HG03060 (cell line): ENCODE results near the gene KCNRG.
A peak's percentile ranks its signal among the peaks of the same experiment; 100 is the strongest.
"Not testable (repeated sequence)": the region's sequence is repeated elsewhere in the genome, so short reads cannot be mapped to it uniquely, and the experiment has no call there.

Experiments
- ATAC-seq: cut with Tn5 transposase; IDR thresholded peaks from one replicate; pipeline ENCODE4 v1.9.1; 2021; ENCODE audit warnings: low read depth, moderate number of reproducible peaks; ENCODE audit not compliant: unreplicated experiment

Gene KCNRG

DNA sequence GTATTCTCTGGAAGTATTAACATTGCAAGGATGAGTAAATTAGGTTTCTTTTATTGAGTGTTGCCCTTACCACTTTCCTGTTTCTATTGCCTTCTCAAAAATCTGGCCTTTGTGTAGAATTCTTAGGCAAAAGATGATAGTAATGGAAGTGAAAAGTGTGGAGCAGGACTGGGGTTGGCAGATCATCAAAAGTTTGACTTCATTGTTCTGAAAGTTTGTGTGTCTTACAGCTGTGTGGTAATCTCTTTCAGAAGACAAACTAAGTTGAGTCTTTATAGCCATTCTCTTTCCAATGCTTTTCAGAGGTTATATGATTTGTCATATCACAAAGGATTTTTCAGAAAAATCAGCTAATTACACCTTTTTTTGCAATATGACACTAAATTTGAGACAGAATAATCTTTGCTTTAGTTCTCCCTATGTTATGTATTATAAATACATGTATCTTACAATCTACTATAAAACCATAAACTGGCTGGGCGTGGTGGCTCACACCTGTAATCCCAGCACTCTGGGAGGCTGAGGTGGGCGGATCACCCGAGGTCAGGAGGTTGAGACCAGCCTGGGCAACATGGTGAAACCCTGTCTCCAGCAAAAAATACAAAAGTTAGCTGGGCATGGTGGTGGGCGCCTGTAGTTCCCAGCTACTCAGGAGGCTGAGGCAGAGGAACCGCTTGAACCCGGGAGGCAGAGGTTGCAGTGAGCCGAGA is 8.7 kb upstream of the KCNRG start:
- ATAC-seq, result no peak

GRCh38 chr13:50011461-50011860 is 3.8 kb upstream of the KCNRG start:
- ATAC-seq, result no peak

DNA sequence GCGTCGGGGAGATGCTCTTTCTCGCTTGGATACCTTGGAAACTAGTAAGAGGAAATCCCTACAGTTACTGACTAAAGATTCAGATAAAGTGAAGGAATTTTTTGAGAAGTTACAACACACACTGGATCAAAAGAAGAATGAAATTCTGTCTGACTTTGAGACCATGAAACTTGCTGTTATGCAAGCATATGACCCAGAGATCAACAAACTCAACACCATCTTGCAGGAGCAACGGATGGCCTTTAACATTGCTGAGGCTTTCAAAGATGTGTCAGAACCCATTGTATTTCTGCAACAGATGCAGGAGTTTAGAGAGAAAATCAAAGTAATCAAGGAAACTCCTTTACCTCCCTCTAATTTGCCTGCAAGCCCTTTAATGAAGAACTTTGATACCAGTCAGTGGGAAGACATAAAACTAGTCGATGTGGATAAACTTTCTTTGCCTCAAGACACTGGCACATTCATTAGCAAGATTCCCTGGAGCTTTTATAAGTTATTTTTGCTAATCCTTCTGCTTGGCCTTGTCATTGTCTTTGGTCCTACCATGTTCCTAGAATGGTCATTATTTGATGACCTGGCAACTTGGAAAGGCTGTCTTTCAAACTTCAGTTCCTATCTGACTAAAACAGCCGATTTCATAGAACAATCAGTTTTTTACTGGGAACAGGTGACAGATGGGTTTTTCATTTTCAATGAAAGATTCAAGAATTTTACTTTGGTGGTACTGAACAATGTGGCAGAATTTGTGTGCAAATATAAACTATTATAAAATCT is 2.7 kb upstream of the KCNRG start:
- ATAC-seq, result no peak

DNA sequence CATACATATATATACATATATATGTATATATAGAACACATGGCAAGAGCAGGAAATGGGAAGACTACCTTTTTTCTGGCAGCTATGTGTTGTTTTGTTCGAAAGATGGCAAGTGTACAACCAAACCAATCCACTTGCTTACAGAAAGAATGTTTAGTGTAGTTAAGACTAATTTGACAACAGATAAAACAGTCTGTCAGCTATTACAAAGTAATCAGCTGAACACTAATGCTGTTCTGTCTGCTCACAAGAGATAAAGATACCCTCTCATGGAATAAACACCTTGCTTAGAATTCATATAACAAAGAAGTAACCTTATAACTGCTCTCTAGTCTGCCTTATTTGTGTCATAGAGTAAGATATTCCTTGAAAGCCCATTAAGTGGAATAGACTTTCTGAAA is 858 bp upstream of the KCNRG start:
- ATAC-seq, result no peak

DNA sequence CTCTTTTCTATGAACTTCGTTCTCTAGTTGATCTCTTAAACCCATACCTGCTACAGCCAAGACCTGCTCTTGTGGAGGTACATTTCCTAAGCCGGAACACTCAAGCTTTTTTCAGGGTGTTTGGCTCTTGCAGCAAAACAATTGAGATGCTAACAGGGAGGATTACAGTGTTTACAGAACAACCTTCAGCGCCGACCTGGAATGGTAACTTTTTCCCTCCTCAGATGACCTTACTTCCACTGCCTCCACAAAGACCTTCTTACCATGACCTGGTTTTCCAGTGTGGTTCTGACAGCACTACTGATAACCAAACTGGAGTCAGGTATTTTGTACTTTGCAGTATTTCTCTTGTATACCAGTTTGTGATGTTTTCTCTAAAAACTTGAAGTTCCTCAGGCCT is 506 bp downstream of the KCNRG start:
- ATAC-seq, result no peak

GRCh38 chr13:50016444-50016843 is 1.2 kb downstream of the KCNRG start:
- no peak for ATAC-seq

GRCh38 chr13:50017819-50018218 is 2.6 kb downstream of the KCNRG start:
- no peak for ATAC-seq

DNA sequence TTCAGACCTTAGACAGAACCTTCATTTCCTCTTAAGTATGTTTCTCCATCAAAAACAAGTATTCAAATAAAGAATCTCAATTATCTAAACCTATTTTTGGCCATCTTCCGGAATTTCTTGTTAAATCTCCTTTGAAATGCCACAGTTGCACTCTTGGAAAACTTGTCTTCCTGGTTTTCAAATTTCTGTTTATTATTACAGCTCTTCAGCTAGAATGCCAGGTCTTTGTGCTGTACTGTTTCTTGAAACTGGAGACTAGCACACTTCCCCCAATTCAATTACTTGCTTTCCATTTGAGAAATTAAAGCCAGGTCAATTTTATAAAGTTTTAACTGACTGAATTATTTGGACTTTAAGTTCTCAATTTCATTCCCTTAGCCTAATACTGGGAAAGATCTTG is 10.2 kb downstream of the KCNRG start:
- ATAC-seq, result no peak

DNA sequence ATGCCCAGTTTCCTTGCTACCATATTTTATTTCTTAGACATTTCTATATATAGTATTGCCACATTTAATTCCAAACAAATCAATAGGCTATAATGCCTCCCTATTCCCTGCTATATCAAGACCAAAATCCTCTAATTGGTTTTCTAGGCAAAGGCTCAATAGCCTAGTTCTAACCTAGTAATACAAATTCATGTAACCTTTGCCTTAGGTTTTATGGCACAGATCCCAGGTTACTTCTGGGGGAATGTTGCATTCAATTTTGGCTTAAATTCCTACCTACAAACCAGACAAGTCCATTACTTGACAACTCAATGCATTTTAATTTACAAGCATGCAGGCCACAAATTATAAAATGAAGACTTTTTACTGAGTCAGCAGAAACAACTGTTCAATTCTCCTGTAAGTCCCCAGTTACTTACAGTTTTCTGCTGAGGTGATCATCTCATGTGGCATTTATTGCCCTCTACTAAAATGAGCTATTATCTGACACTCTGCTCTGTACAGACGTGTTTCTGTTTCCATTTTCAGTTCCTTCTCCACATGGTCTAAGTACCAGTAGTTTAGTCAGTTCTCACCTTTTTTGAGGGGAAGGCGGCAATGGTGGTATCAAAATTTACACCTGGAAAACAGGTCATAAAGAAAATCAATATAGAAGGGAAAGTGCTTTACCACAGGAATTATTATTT is 11.7 kb downstream of the KCNRG start:
- ATAC-seq, result peak; percentile 98

GRCh38 chr13:50030315-50030714 is 15.1 kb downstream of the KCNRG start:
- ATAC-seq, result no peak

GRCh38 chr13:50033725-50034124 is 18.5 kb downstream of the KCNRG start:
- no peak for ATAC-seq

DNA sequence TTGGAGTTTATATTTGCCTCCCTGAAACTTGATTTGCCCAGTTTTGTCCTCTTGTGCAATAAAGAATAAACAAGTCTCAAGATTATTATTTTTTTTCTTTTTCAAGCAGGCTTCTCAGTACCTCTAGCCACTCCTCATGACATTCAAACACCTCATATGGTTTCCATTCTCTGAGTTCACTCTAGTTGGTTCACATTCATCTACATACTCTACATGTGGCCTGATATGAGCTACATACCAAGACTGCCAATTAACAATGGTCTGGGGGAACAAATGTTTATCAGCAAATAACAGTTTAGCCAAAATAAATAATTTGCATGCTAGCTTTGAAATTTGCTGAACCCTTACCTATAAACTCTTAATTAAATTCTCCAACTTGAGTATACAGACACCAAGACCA is 22.5 kb downstream of the KCNRG start:
- ATAC-seq, result no peak

GRCh38 chr13:50038266-50038665 is 23.0 kb downstream of the KCNRG start:
- no peak for ATAC-seq

- ATAC-seq, result no peak
Observed at GRCh38 chr13:50052478-50052877, 37.2 kb downstream of the KCNRG start.

- no peak for ATAC-seq
Observed at GRCh38 chr13:50053844-50054243, 38.6 kb downstream of the KCNRG start.

DNA sequence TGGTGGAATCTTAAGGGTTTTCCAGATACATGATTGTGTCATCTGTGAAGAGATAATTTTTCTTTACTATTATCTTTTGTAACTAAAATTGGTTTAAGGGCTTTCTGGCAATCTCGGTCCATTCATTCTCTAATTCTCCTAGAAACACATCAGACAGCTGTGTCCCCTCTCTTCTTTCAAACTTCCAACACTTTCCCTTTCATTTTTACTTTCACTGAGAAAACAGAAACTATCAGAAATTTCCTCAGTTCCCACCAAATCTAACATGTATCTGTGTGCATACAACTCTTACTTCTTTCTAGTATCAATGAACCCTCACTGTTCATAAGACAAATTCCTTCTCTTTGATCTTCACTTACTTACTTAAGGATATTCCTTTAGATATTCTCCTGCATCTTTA is 40.2 kb downstream of the KCNRG start:
- no peak for ATAC-seq

DNA sequence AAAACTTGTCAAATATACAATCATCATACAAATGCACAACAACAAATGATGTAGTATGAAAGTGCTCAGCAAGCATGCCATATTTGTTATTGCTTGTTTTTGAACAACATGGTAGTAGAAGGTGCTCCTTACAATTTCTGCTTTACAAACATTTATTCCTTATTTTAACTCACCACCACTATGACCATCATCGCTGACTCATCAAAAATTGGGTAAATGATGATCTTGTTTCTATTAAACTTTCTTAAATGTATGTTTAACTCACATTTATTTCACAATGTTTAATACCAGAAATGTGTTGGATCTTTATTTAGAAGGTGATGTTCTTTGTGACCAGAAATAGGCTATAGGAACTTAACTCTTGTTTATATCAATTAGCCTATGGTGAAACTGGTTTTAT is 45.5 kb downstream of the KCNRG start:
- ATAC-seq, result no peak

- ATAC-seq, result not testable (repeated sequence)
Observed at GRCh38 chr13:50062336-50062735, 47.1 kb downstream of the KCNRG start.

DNA sequence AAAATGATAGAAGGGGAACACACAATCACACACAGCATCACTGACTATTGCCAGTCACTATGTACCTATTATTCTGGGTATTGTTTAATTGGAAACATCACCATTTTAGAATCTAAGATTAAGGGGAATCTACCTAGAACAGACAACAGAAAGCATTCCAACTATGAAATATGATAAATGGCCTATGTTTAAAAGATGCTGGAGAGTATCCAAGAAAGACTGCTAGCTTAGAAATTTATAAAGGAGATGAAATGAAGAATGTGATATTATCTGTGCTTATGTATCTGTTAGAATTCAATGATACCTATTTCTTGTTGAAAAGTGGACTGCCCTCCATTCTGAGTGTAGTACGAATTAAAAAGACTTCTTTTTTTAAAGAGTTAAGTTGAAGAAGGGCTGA is 50.5 kb downstream of the KCNRG start:
- ATAC-seq, result no peak

- ATAC-seq, result no peak
Observed at GRCh38 chr13:50068508-50068907, 53.3 kb downstream of the KCNRG start.

DNA sequence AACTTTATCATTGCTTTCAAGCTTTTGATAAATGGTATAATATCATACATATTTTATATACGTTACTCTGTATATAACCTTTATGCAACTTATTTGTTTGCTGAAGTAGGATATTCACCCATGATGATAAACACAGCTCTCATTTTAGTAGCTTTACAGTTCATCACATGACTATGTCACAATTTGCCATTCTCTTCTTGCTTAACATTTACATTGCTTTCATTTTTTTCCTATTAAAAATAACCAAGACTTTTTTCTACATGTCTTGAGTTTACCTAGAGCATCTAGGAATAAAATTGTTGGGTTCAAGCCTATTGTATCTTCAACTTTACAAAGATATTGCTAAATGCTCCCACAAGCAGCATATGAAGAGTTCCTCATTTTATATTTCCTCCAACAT is 54.0 kb downstream of the KCNRG start:
- ATAC-seq, result no peak

- ATAC-seq, result no peak
Observed at GRCh38 chr13:50070186-50070585, 54.9 kb downstream of the KCNRG start.
